Activated CD8-positive, alpha-beta T cell treated with anti-CD3 and anti-CD28 coated beads for 36 hours (primary cell): Measurements from ENCODE around the gene RNF223. TPM values are rescaled to one million over a fixed set of nuclear protein-coding genes. Genes with fewer than 3 reads are reported as not detected.

Experiments used
- ATAC-seq: fragments of 200-7000 bp; cut with Tn5 transposase; one replicate; pipeline ENCODE4 v1.10.0; 2021; ENCODE audit warnings: mild to moderate bottlenecking, moderate library complexity
- CTCF ChIA-PET: fragments of 350-600 bp; sonication (Branson Sonifier 250); formaldehyde crosslinking; loops from one replicate; lab custom pipeline; 2021; ENCODE audit warnings: antibody characterized with exemption; lab: Charles Lee
- POLR2A ChIA-PET: fragments of 350-600 bp; sonication (Branson Sonifier 250); formaldehyde crosslinking; loops from one replicate; lab custom pipeline; 2021; ENCODE audit warnings: antibody characterized with exemption; lab: Charles Lee
- DNase-seq: peaks from one replicate; pipeline ENCODE4 v3.0.0-alpha.2; 2020
- H3K27ac Mint-ChIP-seq: one replicate; pipeline ENCODE4 v1.8.0; 2021; ENCODE audit warnings: mild to moderate bottlenecking, mixed read lengths
- H3K27me3 Mint-ChIP-seq: one replicate; pipeline ENCODE4 v1.8.0; 2021; ENCODE audit warnings: mixed read lengths
- H3K36me3 Mint-ChIP-seq: one replicate; pipeline ENCODE4 v1.8.0; 2021; ENCODE audit warnings: low read depth, mixed read lengths
- H3K4me1 Mint-ChIP-seq: one replicate; pipeline ENCODE4 v1.8.0; 2021; ENCODE audit warnings: low read depth, mixed read lengths
- H3K4me3 Mint-ChIP-seq: one replicate; pipeline ENCODE4 v1.8.0; 2021; ENCODE audit warnings: mild to moderate bottlenecking, moderate library complexity, mixed read lengths
- H3K9me3 Mint-ChIP-seq: one replicate; pipeline ENCODE4 v1.8.0; 2021; ENCODE audit warnings: mixed read lengths
- intact Hi-C: fragments of 100-400 bp; cut with micrococcal nuclease; formaldehyde crosslinking; loops from one replicate; pipeline ENCODE4 v1.10.0; 2022
- total RNA-seq, 2 experiments: library from RNA; stranded (reverse); gene quantifications; one replicate each; pipeline ENCODE4 v1.2.3, GENCODE V29; 2021
- TF ChIP-seq, protein P1 (sequence below): fragments of 200-600 bp; IDR thresholded peaks from one replicate; pipeline ENCODE4 v1.8.0; 2022; ENCODE audit warnings: antibody characterized with exemption, mild to moderate bottlenecking

Gene RNF223
- total RNA-seq, 2 experiments from 2014 or later = not detected

DNA sequence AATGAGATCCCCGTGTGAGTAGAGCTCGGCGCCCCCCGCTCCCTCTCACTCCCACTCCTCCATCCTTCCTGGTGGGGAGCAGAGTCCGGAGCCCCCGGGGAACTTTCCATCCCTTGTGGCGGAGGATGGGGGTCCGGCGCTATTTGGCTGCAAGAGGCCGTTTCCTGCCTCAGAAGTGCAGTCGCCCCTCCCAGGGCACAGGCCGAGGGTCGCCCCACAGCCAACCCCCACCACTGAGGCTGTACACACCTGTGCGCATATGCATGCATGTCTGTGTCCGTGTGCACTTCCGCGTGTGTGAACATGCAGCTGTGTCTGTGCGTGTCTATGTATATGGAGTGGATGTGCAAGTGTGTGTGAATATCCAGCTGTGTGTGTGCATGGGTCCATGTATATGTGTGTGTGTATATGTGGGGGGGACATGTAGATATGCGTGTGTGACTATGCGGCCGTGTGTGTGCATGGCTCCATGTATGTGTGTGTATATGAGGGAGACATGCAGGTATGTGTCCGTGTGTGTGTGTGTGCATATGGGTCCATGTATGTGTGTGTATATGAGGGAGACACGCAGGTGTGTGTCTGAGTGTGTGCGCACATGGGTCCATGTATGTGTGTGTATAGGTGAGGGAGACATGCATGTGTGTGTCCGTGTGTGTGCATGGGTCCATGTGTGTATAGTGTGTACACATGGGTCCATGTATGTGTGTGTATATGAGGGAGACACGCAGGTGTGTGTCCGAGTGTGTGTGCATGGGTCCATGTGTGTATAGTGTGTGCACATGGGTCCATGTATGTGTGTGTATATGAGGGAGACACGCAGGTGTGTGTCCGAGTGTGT, 21.9 kb downstream of the RNF223 start:
- H3K36me3 Mint-ChIP-seq = peaks cover 1% of the 10 kb centered on the region
- ChIA-PET CTCF (no interaction called here), POLR2A (no interaction called here)
- H3K4me1 Mint-ChIP-seq = no peaks in the 10 kb centered on the region
- ATAC-seq = no peak
- no peak for DNase-seq
- H3K27me3 Mint-ChIP-seq = peaks cover 4% of the 10 kb centered on the region
- H3K9me3 Mint-ChIP-seq = no peaks in the 10 kb centered on the region
- no peak overlapping the region for H3K27ac Mint-ChIP-seq
- TF ChIP-seq, protein P1, sequence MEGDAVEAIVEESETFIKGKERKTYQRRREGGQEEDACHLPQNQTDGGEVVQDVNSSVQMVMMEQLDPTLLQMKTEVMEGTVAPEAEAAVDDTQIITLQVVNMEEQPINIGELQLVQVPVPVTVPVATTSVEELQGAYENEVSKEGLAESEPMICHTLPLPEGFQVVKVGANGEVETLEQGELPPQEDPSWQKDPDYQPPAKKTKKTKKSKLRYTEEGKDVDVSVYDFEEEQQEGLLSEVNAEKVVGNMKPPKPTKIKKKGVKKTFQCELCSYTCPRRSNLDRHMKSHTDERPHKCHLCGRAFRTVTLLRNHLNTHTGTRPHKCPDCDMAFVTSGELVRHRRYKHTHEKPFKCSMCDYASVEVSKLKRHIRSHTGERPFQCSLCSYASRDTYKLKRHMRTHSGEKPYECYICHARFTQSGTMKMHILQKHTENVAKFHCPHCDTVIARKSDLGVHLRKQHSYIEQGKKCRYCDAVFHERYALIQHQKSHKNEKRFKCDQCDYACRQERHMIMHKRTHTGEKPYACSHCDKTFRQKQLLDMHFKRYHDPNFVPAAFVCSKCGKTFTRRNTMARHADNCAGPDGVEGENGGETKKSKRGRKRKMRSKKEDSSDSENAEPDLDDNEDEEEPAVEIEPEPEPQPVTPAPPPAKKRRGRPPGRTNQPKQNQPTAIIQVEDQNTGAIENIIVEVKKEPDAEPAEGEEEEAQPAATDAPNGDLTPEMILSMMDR = no peak
- H3K4me3 Mint-ChIP-seq = no peak overlapping the region
- intact Hi-C loops = no loop called here

DNA sequence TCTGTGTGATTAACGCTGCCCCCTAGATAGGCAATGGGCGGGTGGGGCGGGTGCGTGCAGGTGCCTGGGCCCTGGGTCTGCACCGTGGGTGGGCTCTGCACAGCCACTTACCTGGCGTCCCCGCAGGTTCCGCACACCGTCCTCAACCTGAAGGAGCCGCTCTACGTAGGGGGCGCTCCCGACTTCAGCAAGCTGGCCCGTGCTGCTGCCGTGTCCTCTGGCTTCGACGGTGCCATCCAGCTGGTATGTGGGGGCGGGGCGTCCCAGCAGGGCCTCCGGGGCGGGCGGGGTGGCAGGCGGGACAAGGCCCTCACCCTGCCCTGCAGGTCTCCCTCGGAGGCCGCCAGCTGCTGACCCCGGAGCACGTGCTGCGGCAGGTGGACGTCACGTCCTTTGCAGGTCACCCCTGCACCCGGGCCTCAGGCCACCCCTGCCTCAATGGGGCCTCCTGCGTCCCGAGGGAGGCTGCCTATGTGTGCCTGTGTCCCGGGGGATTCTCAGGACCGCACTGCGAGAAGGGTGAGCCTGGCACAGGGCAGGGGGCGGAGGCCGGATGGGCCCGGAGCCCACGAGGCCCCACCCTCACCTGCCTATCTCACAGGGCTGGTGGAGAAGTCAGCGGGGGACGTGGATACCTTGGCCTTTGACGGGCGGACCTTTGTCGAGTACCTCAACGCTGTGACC, 22.8 kb downstream of the RNF223 start:
- Mint-ChIP-seq H3K27me3 (no peaks in the 10 kb centered on the region), H3K36me3 (peaks cover 1% of the 10 kb centered on the region), H3K9me3 (no peaks in the 10 kb centered on the region), H3K4me1 (no peaks in the 10 kb centered on the region), H3K4me3 (no peak overlapping the region), H3K27ac (no peak overlapping the region)
- CTCF ChIA-PET = no interaction called here
- ATAC-seq (no peak), DNase-seq (no peak)
- POLR2A ChIA-PET = no interaction called here
- intact Hi-C loops = no loop called here
- TF ChIP-seq, protein P1 = no peak

DNA sequence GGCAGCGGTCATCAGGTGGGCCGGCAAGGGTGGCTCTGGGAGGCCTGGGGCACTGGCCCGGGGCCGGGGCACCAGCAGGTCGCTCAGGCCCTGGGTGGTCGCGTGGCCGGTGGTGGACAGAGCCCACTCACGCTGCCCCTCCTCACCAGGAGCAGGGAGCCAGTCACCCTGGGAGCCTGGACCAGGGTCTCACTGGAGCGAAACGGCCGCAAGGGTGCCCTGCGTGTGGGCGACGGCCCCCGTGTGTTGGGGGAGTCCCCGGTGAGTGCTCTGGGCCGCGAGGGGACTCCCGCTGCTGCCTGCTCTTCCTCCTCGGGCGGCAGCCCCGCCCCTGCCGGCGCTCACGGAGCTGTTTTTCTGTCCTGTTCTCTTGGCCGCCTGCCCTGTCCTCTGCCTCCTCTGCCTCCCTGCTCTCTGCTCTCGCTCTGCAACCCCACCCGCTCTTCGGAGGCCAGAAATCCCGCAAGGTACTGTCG, 23.5 kb downstream of the RNF223 start:
- ChIA-PET POLR2A (no interaction called here), CTCF (no interaction called here)
- Mint-ChIP-seq H3K4me1 (no peaks in the 10 kb centered on the region), H3K27ac (no peak overlapping the region), H3K27me3 (no peaks in the 10 kb centered on the region), H3K9me3 (no peaks in the 10 kb centered on the region), H3K36me3 (peaks cover 1% of the 10 kb centered on the region), H3K4me3 (no peak overlapping the region)
- intact Hi-C loops = no loop called here
- TF ChIP-seq, protein P1 = no peak
- ATAC-seq (no peak), DNase-seq (no peak)

DNA sequence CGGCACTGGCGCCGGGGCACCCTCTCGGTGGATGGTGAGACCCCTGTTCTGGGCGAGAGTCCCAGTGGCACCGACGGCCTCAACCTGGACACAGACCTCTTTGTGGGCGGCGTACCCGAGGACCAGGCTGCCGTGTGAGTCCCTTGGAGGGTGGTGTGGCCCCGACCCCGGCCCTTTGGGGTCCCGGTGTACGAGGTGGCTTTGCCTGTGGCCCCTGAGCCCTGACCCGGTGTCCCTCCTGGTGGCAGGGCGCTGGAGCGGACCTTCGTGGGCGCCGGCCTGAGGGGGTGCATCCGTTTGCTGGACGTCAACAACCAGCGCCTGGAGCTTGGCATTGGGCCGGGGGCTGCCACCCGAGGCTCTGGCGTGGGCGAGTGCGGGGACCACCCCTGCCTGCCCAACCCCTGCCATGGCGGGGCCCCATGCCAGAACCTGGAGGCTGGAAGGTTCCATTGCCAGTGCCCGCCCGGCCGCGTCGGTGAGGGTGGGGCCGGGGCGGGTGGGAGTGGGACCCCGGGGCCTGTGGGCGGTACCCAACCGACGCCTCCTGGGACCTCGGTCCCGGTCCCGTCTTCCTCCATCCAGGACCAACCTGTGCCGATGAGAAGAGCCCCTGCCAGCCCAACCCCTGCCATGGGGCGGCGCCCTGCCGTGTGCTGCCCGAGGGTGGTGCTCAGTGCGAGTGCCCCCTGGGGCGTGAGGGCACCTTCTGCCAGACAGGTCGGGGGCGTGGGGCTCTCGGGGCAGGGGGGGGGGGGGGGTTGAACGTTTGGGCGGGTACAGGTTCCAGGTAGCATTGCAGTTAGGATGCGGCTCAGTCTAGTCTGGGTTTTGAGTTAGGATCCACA, 24.6 kb downstream of the RNF223 start:
- Mint-ChIP-seq H3K4me1 (no peaks in the 10 kb centered on the region), H3K36me3 (peaks cover 4% of the 10 kb centered on the region), H3K9me3 (no peaks in the 10 kb centered on the region), H3K4me3 (no peak overlapping the region), H3K27me3 (no peaks in the 10 kb centered on the region), H3K27ac (no peak overlapping the region)
- TF ChIP-seq, protein P1 = no peak
- intact Hi-C loops = no loop called here
- ATAC-seq = no peak
- DNase-seq = no peak
- POLR2A ChIA-PET = no interaction called here
- CTCF ChIA-PET = interaction anchor here (1.1 kb wide), 1 partner anchor 10 kb away, joined by 3 read pairs; no protein-coding TSS in a partner anchor
